GM13976 (cell line): Measurements from ENCODE around the gene PDZD4.

ENCODE experiments used
- DNase-seq: peaks from one replicate; pipeline ENCODE4 v3.0.0; 2012; ENCODE audit warnings: low spot score
- in situ Hi-C: fragments of 300-500 bp; cut with MboI; formaldehyde crosslinking; loops from one replicate; pipeline ENCODE4 v1.12.0; 2022; ENCODE audit warnings: low sequenced_read_pairs, mixed read lengths, inconsistent platforms; ENCODE audit not compliant: unreplicated experiment
- TF ChIP-seq, protein P1 (sequence below): IDR thresholded peaks from 2 replicates; pipeline ENCODE4 v1.5.1; 2012; ENCODE audit warnings: borderline replicate concordance, mild to moderate bottlenecking; ENCODE audit not compliant: insufficient read depth; ENCODE audit errors: extremely low read depth, missing control alignments, control extremely low read depth

PDZD4 gene

GRCh38 chrX:153773741-153774575 is 56.4 kb downstream of the PDZD4 start:
- in situ Hi-C loops: no loop called here
- TF ChIP-seq, protein P1, sequence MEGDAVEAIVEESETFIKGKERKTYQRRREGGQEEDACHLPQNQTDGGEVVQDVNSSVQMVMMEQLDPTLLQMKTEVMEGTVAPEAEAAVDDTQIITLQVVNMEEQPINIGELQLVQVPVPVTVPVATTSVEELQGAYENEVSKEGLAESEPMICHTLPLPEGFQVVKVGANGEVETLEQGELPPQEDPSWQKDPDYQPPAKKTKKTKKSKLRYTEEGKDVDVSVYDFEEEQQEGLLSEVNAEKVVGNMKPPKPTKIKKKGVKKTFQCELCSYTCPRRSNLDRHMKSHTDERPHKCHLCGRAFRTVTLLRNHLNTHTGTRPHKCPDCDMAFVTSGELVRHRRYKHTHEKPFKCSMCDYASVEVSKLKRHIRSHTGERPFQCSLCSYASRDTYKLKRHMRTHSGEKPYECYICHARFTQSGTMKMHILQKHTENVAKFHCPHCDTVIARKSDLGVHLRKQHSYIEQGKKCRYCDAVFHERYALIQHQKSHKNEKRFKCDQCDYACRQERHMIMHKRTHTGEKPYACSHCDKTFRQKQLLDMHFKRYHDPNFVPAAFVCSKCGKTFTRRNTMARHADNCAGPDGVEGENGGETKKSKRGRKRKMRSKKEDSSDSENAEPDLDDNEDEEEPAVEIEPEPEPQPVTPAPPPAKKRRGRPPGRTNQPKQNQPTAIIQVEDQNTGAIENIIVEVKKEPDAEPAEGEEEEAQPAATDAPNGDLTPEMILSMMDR: no peak
- no peak for DNase-seq

GRCh38 chrX:153773218-153773611 is 57.1 kb downstream of the PDZD4 start:
- TF ChIP-seq, protein P1: no peak
- DNase-seq: no peak

DNA sequence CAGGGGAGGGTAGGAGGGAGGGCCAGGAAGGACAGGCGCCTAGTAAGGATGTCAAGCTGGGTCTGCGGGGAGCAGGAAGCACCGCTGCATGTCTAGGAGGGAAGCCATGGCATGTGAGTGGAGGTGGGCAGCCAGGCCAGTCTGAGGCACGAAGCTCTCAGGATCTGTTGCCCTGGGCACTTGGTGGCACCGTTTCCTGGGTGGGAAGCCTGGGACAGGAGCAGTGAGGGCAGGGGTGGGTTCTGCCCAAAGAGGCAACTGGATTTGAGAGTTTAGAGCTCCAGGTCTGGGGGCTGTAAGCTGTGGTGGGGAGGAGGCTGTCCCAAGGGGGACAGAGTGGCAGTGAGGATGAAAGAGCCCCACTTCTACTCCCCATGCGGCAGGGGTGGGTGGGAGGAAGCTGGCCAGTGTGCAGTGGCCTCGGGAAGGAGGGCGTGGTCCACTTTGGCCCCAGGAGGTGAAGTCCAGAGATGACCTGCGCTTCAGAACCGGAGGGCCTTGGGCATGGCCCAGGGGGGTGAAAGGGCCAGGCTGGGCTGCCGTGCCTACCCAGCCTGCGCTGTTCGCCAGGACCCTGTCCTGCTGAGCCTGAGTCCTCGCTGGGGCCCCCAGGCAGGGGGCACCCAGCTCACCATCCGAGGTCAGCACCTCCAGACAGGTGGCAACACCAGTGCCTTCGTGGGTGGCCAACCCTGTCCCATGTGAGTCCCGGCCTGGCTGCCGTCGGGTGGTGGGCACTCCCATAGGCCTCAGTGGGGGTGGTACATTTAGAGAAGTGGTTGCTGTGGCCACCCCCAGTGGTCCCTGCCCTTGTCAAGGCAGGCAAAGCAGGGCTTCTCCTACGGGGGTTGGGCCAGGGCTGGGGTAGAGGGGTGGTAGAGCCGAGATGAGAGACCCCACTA is 57.8 kb downstream of the PDZD4 start:
- TF ChIP-seq, protein P1: no peak
- in situ Hi-C loops: no loop called here
- no peak for DNase-seq

More at GRCh38 chrX:153773218-153773611, 57.1 kb downstream of the PDZD4 start:
- in situ Hi-C loops: no loop called here

- TF ChIP-seq, protein P1: no peak
- in situ Hi-C loops: no loop called here
- DNase-seq: no peak
Observed at GRCh38 chrX:153771415-153772315, 58.7 kb downstream of the PDZD4 start.

DNA sequence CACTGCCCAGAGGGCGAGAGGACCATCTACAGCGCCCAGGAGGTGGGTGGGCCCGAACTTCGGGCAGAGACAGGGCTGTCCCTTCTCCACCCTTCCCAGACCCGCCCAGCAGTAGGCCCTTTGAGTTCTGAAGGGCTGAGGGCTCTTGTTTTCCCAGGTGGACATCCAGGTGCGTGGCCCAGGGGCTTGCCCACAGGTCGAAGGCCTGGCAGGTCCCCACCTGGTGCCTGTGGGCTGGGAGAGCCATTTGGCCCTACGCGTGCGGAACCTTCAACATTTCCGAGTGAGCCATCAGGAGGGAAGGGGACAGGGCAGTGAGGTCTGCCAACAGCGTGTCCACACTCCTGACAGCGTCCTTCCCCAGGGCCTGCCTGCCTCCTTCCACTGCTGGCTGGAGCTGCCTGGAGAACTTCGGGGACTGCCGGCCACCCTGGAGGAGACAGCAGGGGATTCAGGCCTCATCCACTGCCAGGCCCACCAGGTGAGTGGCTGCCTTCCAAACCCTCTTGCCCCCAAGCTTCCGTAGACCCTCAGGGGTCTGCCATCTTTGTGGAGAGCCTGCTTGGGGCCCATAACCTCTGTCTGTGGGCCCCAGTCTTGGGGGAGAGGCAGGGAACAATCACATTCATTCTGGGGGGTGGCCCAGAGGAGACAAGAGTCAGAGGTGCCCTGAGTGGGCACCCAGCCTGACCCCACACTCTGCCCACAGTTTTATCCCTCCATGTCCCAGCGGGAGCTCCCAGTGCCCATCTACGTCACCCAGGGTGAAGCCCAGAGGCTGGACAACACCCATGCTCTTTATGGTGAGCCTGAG is 59.5 kb downstream of the PDZD4 start:
- peak; percentile 24 for DNase-seq
- in situ Hi-C loops: no loop called here
- TF ChIP-seq, protein P1: no peak
